ENCODE data around the gene GPATCH8. TPM values are rescaled to one million over a fixed set of nuclear protein-coding genes. Genes with fewer than 3 reads are reported as not detected.

The GPATCH8 gene
- total and polyA plus RNA-seq, 9 of the 15 experiments (the other 6 are each of a cell fraction or from before 2014, with no cell fraction given): 10.6 to 29.6 (median 13.2) TPM

GRCh38 chr17:44389723-44390202 is 113.4 kb downstream of the GPATCH8 start (continued):
- TF ChIP-seq HES1 (IDR thresholded peaks at IDR 0.05; ENCODE audit: low read depth) (no peak), ATF4 (CRISPR knock-in tag; IDR thresholded peaks at IDR 0.05) (no peak), ATF1 (CRISPR knock-in tag; IDR thresholded peaks at IDR 0.05) (no peak), ATF1 (tag; IDR thresholded peaks at IDR 0.05) (0 out of 2 replicates have a peak, but pooled peaks have one; percentile 11), MLX (CRISPR knock-in tag; conservative IDR thresholded peaks at IDR 0.05) (no peak), NUFIP1 (IDR thresholded peaks at IDR 0.05; ENCODE audit: partially characterized antibody) (no peak), ZBTB2 (IDR thresholded peaks at IDR 0.05) (peak; percentile 59; the same call in 1 of the 2 replicates), TCF3 (CRISPR knock-in tag; IDR thresholded peaks at IDR 0.05) (peak; percentile 93), CREB3 (tag; conservative IDR thresholded peaks at IDR 0.05; ENCODE audit: low read depth) (peak; percentile 79; the same call in 1 of the 2 replicates), ZNF589 (CRISPR knock-in tag; IDR thresholded peaks at IDR 0.05; ENCODE audit: low read depth) (0 out of 2 replicates have a peak, but pooled peaks have one; percentile 40), DEAF1 (CRISPR knock-in tag; IDR thresholded peaks at IDR 0.05) (no peak), CEBPB (tag; IDR thresholded peaks at IDR 0.05) (no peak), FOXK1 (CRISPR knock-in tag; IDR thresholded peaks at IDR 0.05; ENCODE audit: borderline replicate concordance) (0 out of 2 replicates have a peak, but pooled peaks have one; percentile 29), HNRNPH1 (optimal IDR thresholded peaks at IDR 0.05; ENCODE audit: low read depth, low read length) (no peak), TOE1 (IDR thresholded peaks at IDR 0.05; ENCODE audit: borderline replicate concordance) (no peak), TOE1 (CRISPR knock-in tag; IDR thresholded peaks at IDR 0.05; ENCODE audit: borderline replicate concordance, low read depth) (no peak), BACH1 (tag; IDR thresholded peaks at IDR 0.05) (no peak; the same call in 1 of the 2 replicates)

All from K562 (cell line).